Neural cell (in vitro differentiated cells): Measurements from ENCODE around the gene UBN2. TPM values are rescaled to one million over a fixed set of nuclear protein-coding genes. Genes with fewer than 3 reads are reported as not detected.

Experiments used
- H2AFZ ChIP-seq: fragments of 200-600, 300-800 bp; sonication (generic), shearing (Covaris generic); 2 replicates; pipeline ENCODE4 v1.6.0; 2014; ENCODE audit warnings: low read depth, mild to moderate bottlenecking, antibody characterized with exemption, low read length, moderate library complexity
- H3F3A ChIP-seq: fragments of 200-600 bp; shearing (Covaris generic); 2 replicates; pipeline ENCODE4 v1.6.1; 2016; ENCODE audit warnings: mild to moderate bottlenecking, moderate library complexity, mixed read lengths, antibody characterized with exemption, low read length; ENCODE audit not compliant: insufficient read depth, poor library complexity, severe bottlenecking
- H3K27ac ChIP-seq: fragments of 200-600, 300-800 bp; sonication (generic), shearing (Covaris generic); 2 replicates; pipeline ENCODE4 v1.5.1; 2014; ENCODE audit warnings: mild to moderate bottlenecking, low read length, moderate library complexity
- H3K27me3 ChIP-seq: fragments of 300-800, 200-600 bp; sonication (generic), shearing (Covaris generic); 2 replicates; pipeline ENCODE4 v1.6.0; 2014; ENCODE audit warnings: mild to moderate bottlenecking, low read depth, low read length, moderate library complexity; ENCODE audit not compliant: insufficient read depth
- H3K36me3 ChIP-seq: fragments of 300-800, 200-600 bp; sonication (generic), shearing (Covaris generic); 2 replicates; pipeline ENCODE4 v1.5.1; 2014; ENCODE audit warnings: mild to moderate bottlenecking, antibody characterized with exemption, low read length, moderate library complexity; ENCODE audit not compliant: insufficient read depth
- H3K4me2 ChIP-seq: fragments of 300-800, 200-600 bp; sonication (generic), shearing (Covaris generic); 2 replicates; pipeline ENCODE4 v1.6.0; 2014; ENCODE audit warnings: mild to moderate bottlenecking, low read length
- H3K4me3 ChIP-seq: fragments of 300-800, 200-600 bp; sonication (generic), shearing (Covaris generic); 2 replicates; pipeline ENCODE4 v1.5.1; 2014; ENCODE audit warnings: mild to moderate bottlenecking, low read length, moderate library complexity
- H3K79me2 ChIP-seq: fragments of 200-600 bp; shearing (Covaris generic); replicated peaks from 2 replicates; pipeline ENCODE4 v1.6.0; 2014; ENCODE audit warnings: mild to moderate bottlenecking, low read length, moderate library complexity; ENCODE audit not compliant: insufficient read depth
- H3K9ac ChIP-seq: fragments of 300-800, 200-600 bp; sonication (generic), shearing (Covaris generic); 2 replicates; pipeline ENCODE4 v1.6.1; 2016; ENCODE audit warnings: mild to moderate bottlenecking, low read length, mixed read lengths
- H3K9me2 ChIP-seq: fragments of 200-600 bp; shearing (Covaris generic); 2 replicates; pipeline ENCODE4 v1.6.1; 2016; ENCODE audit warnings: mild to moderate bottlenecking, low read length, mixed read lengths; ENCODE audit not compliant: insufficient read depth
- H3K9me3 ChIP-seq: fragments of 200-600, 300-800 bp; sonication (generic), shearing (Covaris generic); 2 replicates; pipeline ENCODE4 v1.6.1; 2016; ENCODE audit warnings: mild to moderate bottlenecking, mixed run types, low read length, moderate library complexity, mixed read lengths
- H4K20me1 ChIP-seq: fragments of 200-600 bp; shearing (Covaris generic); 2 replicates; pipeline ENCODE4 v1.6.1; 2016; ENCODE audit warnings: mild to moderate bottlenecking, mixed run types; ENCODE audit not compliant: insufficient read depth
- EP300 ChIP-seq: fragments of 450-650 bp; conservative IDR thresholded peaks from 2 replicates; pipeline ENCODE4 v1.6.1; 2014; ENCODE audit warnings: antibody characterized with exemption, mild to moderate bottlenecking, moderate library complexity; ENCODE audit not compliant: poor library complexity, severe bottlenecking
- EZH2 ChIP-seq: fragments of 200-600, 300-800 bp; shearing (Covaris generic), sonication (generic); IDR thresholded peaks from 2 replicates; pipeline ENCODE4 v1.6.1; 2014; ENCODE audit warnings: antibody characterized with exemption, low read length, borderline replicate concordance, mild to moderate bottlenecking; ENCODE audit not compliant: insufficient read depth, poor library complexity, severe bottlenecking
- MXI1 ChIP-seq: fragments of 450-650 bp; conservative IDR thresholded peaks from 2 replicates; pipeline ENCODE4 v1.6.1; 2014; ENCODE audit warnings: antibody characterized with exemption, mild to moderate bottlenecking; ENCODE audit not compliant: poor library complexity, severe bottlenecking
- POLR2AphosphoS5 ChIP-seq: IDR thresholded peaks from 2 replicates; pipeline ENCODE4 v1.6.1; 2012
- RAD21 ChIP-seq: fragments of 450-650 bp; conservative IDR thresholded peaks from 2 replicates; pipeline ENCODE4 v1.6.1; 2014; ENCODE audit warnings: antibody characterized with exemption, mild to moderate bottlenecking, moderate library complexity
- SMC3 ChIP-seq: fragments of 450-650 bp; conservative IDR thresholded peaks from 2 replicates; pipeline ENCODE4 v1.6.1; 2014; ENCODE audit warnings: antibody characterized with exemption, mild to moderate bottlenecking, moderate library complexity; ENCODE audit not compliant: poor library complexity
- TAF1 ChIP-seq: IDR thresholded peaks from 2 replicates; pipeline ENCODE4 v1.6.1; 2012; ENCODE audit warnings: low read depth
- polyA plus RNA-seq: library from polyadenylated mRNA; depleted of rRNA; stranded (reverse); fragments of >200 nt; gene quantifications from 2 replicates; pipeline ENCODE4 v1.2.3, GENCODE V29; 2014
- TF ChIP-seq, protein P1 (sequence below): IDR thresholded peaks from 2 replicates; pipeline ENCODE4 v1.6.1; 2012; ENCODE audit warnings: borderline replicate concordance
- TF ChIP-seq, protein P2 (sequence below): fragments of 450-650 bp; IDR thresholded peaks from 2 replicates; pipeline ENCODE4 v1.5.1; 2014; ENCODE audit warnings: antibody characterized with exemption, mild to moderate bottlenecking, moderate library complexity; ENCODE audit not compliant: poor library complexity, severe bottlenecking

UBN2 gene
- polyA plus RNA-seq, 1 donor from 2014 or later = 18.2 TPM

DNA sequence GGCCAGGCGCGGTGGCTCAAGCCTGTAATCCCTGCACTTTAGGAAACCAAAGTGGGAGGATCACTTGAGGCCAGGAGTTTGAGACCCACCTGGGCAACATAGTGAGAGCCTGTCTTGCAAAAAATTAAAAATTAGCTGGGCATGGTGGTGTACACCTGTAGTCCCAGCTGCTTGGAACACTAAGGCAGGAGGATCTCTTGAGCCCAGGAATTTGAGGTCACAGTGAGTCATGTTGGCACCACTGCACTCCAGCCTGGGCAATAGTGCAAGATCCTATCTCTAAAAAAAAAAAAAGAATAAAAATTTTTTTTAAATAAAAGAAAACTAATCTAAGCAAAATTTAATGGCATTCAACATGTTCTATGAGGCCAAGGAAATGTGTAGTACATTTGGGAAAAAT lies 44.9 kb upstream of the UBN2 start:
- Histone ChIP-seq H3K4me3 (no peak overlapping the region), H3K9me3 (no peaks in the 10 kb centered on the region), H3K9ac (no peak overlapping the region), H3F3A (no peaks in the 10 kb centered on the region), H4K20me1 (no peaks in the 10 kb centered on the region), H3K27me3 (no peaks in the 10 kb centered on the region), H3K36me3 (peaks cover 6% of the 10 kb centered on the region), H3K79me2 (no peaks in the 10 kb centered on the region), H3K27ac (no peak overlapping the region), H3K9me2 (no peaks in the 10 kb centered on the region), H3K4me2 (no peak overlapping the region), H2AFZ (no peak overlapping the region)
- no peak for TF ChIP-seq TAF1
- TF ChIP-seq EP300 = no peak
- no peak for TF ChIP-seq SMC3
- TF ChIP-seq, protein P1, sequence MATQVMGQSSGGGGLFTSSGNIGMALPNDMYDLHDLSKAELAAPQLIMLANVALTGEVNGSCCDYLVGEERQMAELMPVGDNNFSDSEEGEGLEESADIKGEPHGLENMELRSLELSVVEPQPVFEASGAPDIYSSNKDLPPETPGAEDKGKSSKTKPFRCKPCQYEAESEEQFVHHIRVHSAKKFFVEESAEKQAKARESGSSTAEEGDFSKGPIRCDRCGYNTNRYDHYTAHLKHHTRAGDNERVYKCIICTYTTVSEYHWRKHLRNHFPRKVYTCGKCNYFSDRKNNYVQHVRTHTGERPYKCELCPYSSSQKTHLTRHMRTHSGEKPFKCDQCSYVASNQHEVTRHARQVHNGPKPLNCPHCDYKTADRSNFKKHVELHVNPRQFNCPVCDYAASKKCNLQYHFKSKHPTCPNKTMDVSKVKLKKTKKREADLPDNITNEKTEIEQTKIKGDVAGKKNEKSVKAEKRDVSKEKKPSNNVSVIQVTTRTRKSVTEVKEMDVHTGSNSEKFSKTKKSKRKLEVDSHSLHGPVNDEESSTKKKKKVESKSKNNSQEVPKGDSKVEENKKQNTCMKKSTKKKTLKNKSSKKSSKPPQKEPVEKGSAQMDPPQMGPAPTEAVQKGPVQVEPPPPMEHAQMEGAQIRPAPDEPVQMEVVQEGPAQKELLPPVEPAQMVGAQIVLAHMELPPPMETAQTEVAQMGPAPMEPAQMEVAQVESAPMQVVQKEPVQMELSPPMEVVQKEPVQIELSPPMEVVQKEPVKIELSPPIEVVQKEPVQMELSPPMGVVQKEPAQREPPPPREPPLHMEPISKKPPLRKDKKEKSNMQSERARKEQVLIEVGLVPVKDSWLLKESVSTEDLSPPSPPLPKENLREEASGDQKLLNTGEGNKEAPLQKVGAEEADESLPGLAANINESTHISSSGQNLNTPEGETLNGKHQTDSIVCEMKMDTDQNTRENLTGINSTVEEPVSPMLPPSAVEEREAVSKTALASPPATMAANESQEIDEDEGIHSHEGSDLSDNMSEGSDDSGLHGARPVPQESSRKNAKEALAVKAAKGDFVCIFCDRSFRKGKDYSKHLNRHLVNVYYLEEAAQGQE = no peak
- no peak for TF ChIP-seq RAD21
- TF ChIP-seq, protein P2, sequence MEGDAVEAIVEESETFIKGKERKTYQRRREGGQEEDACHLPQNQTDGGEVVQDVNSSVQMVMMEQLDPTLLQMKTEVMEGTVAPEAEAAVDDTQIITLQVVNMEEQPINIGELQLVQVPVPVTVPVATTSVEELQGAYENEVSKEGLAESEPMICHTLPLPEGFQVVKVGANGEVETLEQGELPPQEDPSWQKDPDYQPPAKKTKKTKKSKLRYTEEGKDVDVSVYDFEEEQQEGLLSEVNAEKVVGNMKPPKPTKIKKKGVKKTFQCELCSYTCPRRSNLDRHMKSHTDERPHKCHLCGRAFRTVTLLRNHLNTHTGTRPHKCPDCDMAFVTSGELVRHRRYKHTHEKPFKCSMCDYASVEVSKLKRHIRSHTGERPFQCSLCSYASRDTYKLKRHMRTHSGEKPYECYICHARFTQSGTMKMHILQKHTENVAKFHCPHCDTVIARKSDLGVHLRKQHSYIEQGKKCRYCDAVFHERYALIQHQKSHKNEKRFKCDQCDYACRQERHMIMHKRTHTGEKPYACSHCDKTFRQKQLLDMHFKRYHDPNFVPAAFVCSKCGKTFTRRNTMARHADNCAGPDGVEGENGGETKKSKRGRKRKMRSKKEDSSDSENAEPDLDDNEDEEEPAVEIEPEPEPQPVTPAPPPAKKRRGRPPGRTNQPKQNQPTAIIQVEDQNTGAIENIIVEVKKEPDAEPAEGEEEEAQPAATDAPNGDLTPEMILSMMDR = no peak

DNA sequence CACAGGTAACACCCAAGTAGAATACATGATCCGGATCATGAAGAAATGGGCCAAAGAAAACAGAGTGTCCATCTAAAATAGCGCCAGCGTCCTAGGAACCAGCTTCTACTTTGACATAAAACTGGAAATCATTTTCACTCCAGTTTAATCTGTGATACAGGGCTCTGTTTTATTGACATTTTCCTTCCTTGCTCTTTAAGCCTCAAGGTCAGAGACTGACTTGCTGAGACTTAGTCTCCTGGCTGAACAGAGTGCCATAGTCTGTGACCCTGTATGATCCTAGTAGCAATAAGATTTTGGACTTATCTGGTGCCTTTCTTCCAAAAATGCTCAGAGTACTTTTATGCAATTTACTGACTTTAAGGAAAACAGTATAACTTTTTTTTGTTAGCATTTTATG lies 41.7 kb upstream of the UBN2 start:
- Histone ChIP-seq H3K27me3 (no peaks in the 10 kb centered on the region), H3K79me2 (no peaks in the 10 kb centered on the region), H3K4me3 (no peak overlapping the region), H2AFZ (no peak overlapping the region), H4K20me1 (no peaks in the 10 kb centered on the region), H3K4me2 (no peak overlapping the region), H3K9ac (no peak overlapping the region), H3K9me3 (no peaks in the 10 kb centered on the region), H3F3A (no peaks in the 10 kb centered on the region), H3K27ac (no peak overlapping the region), H3K9me2 (no peaks in the 10 kb centered on the region), H3K36me3 (peaks cover 6% of the 10 kb centered on the region)
- TF ChIP-seq TAF1 = no peak

- H3K27me3 ChIP-seq = no peaks in the 10 kb centered on the region
These were observed 38.9 kb upstream of the UBN2 start for GRCh38 chr7:139192014-139192706.

More at GRCh38 chr7:139192014-139192706, 38.9 kb upstream of the UBN2 start:
- Histone ChIP-seq H3F3A (no peaks in the 10 kb centered on the region), H3K9ac (no peak overlapping the region), H2AFZ (no peak overlapping the region), H3K9me2 (no peaks in the 10 kb centered on the region), H4K20me1 (no peaks in the 10 kb centered on the region), H3K27ac (no peak overlapping the region), H3K36me3 (peaks cover 6% of the 10 kb centered on the region), H3K4me3 (no peak overlapping the region), H3K79me2 (no peaks in the 10 kb centered on the region), H3K9me3 (no peaks in the 10 kb centered on the region), H3K4me2 (no peak overlapping the region)
- TF ChIP-seq POLR2AphosphoS5 (no peak), SMC3 (no peak), EP300 (no peak), MXI1 (no peak), RAD21 (no peak), EZH2 (no peak), TAF1 (no peak)
- TF ChIP-seq, protein P1 = no peak
- TF ChIP-seq, protein P2 = no peak
